Muscle layer of duodenum (tissue), 2 donors: Measurements from ENCODE around the gene GNAL.

Source experiments
- H3K27ac ChIP-seq: one replicate; pipeline ENCODE4 v1.7.0; 2013; ENCODE audit warnings: mild to moderate bottlenecking, low read length
- H3K27me3 ChIP-seq: one replicate; pipeline ENCODE4 v1.7.0; 2013; ENCODE audit warnings: low read depth, mild to moderate bottlenecking, control low read depth, low read length
- H3K36me3 ChIP-seq, 2 donors: one replicate each; pipeline ENCODE4 v1.7.0; 2013; ENCODE audit warnings: low read length in 2 of 2, control low read depth in 1 of 2, mild to moderate bottlenecking in 1 of 2; ENCODE audit not compliant: insufficient read depth in 2 of 2, control insufficient read depth in 1 of 2
- H3K4me1 ChIP-seq, 2 donors: one replicate each; pipeline ENCODE4 v1.7.0; 2013; ENCODE audit warnings: low read length in 2 of 2, mild to moderate bottlenecking in 2 of 2, control low read depth in 1 of 2, moderate library complexity in 1 of 2; ENCODE audit not compliant: insufficient read depth in 2 of 2, control insufficient read depth in 1 of 2
- H3K4me3 ChIP-seq, 2 donors: one replicate each; pipeline ENCODE4 v1.7.0; 2013; ENCODE audit warnings: low read length in 2 of 2, low read depth in 1 of 2, mild to moderate bottlenecking in 1 of 2
- H3K9me3 ChIP-seq, 2 donors: one replicate each; pipeline ENCODE4 v1.7.0; 2013; ENCODE audit warnings: low read length in 2 of 2, control low read depth in 1 of 2, mild to moderate bottlenecking in 1 of 2; ENCODE audit not compliant: control insufficient read depth in 1 of 2
- donor health status: healthy.

Gene GNAL

DNA sequence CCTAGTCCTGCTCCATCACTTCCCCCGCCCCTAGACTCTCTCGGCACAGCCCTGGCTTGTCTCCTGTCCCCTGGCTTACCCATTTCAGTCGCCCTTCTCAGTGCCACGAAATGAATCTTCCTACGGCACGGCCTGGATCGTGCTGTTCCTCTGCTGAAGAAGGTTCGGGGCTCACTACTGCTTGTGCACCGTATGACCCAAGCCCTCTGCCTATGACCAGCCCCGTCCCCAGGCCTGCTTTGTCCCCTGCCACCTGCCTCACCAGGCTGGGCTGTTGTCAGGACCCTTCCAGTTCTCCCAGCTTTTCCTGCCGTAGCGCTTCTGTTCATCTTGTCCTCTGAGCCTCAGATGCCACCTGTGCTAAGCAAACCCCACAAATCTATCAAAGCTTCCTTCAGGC lies 176.0 kb downstream of the GNAL start:
- Histone ChIP-seq H3K27ac (no peak overlapping the region), H3K27me3 (no peaks in the 10 kb centered on the region), H3K9me3 (no peaks in the 10 kb centered on the region)

DNA sequence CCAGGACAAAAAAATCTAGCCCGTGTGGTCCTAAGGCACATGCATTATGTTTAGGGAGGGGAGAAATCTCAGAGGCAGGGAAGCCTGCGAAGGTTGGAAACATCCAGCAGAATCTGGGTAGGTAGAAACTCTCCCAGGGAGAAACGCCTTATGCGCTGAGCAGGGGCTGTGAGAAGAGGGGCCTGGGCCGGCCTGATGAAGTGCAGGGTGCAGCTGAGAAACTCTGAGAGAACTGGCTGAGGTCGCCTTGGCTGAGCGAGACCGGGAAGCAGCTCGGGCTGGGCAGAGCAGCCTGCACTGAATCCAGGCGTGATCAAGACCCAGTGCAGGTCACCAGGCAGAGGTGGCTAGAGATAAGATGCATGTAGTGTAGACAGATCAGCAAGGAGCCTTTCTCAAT lies 177.3 kb downstream of the GNAL start:
- Histone ChIP-seq H3K27ac (no peak overlapping the region), H3K27me3 (no peaks in the 10 kb centered on the region), H3K4me3 (no peak overlapping the region), H3K9me3 (no peaks in the 10 kb centered on the region), H3K36me3 (peaks cover 0 to 3% of the 10 kb centered on the region in 2 donors), H3K4me1 (no peaks in the 10 kb centered on the region)

More for the DNA sequence above, 176.0 kb downstream of the GNAL start:
- peaks cover 0 to 3% of the 10 kb centered on the region in 2 donors for H3K36me3 ChIP-seq
- H3K4me3 ChIP-seq, result no peak overlapping the region
- no peaks in the 10 kb centered on the region for H3K4me1 ChIP-seq

DNA sequence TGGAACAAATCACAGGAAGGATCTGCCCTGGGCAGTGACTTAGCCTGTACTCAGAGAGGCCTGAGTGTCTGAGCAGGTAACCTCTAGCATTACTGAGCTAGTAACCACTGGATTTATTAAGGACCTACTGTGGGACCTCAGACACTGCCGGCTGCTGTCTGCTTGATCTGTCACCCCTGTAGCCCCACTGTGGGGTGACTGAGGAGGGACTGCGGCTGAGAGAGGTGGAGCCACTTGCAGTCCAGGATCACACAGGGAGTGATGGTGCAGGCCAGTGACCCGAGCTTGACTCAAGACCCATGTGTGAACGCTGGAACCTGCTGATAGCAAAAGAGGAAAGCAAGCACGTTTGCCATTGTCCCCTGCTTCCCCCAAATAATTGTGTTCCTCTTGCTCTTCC lies 177.7 kb downstream of the GNAL start:
- peaks cover 0 to 3% of the 10 kb centered on the region in 2 donors for H3K36me3 ChIP-seq
- no peak overlapping the region for H3K4me3 ChIP-seq
- H3K9me3 ChIP-seq, result no peaks in the 10 kb centered on the region
- no peaks in the 10 kb centered on the region for H3K27me3 ChIP-seq
- H3K4me1 ChIP-seq, result no peaks in the 10 kb centered on the region
- H3K27ac ChIP-seq, result no peak overlapping the region

DNA sequence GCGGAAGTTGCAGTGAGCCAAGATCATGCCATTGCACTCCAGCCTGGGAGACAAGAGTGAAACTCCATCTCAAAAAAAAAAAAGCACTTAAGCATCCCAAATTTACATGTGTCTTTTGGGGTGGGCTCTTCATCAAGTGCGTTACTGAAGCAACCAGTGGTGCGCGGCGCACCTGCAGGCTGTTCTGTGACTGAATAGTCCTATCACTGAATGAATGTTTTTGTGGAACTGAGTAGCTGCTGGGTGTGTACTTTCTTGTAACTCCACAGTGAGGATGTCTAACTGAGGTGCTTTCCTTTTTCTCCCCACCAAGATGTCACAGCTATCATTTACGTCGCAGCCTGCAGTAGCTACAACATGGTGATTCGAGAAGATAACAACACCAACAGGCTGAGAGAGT lies 179.2 kb downstream of the GNAL start:
- Histone ChIP-seq H3K27me3 (no peaks in the 10 kb centered on the region), H3K9me3 (no peaks in the 10 kb centered on the region), H3K4me3 (no peak overlapping the region), H3K36me3 (peaks cover 0 to 3% of the 10 kb centered on the region in 2 donors), H3K4me1 (no peaks in the 10 kb centered on the region), H3K27ac (no peak overlapping the region)

DNA sequence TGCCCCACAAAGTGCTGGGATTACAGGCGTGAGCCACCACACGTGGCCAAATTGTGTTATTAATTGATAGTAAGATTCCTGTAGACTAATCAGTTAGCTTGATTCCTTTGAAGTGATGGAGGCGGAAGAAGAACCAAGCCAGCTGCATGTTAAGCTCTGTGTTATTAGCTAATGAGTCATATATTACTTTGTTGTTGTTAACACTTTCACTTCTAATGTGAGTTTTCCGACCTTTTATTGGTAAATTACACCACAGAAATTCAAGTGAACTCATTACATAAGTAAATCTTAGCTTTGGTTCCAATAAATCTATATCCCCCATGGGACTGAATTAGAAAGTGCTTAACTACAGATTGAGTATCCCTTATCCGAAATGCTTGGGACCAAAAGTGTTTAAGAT lies 182.4 kb downstream of the GNAL start:
- Histone ChIP-seq H3K27ac (no peak overlapping the region), H3K4me3 (no peak overlapping the region), H3K9me3 (no peaks in the 10 kb centered on the region), H3K4me1 (no peaks in the 10 kb centered on the region), H3K27me3 (no peaks in the 10 kb centered on the region), H3K36me3 (peaks cover 0 to 5% of the 10 kb centered on the region in 2 donors)

DNA sequence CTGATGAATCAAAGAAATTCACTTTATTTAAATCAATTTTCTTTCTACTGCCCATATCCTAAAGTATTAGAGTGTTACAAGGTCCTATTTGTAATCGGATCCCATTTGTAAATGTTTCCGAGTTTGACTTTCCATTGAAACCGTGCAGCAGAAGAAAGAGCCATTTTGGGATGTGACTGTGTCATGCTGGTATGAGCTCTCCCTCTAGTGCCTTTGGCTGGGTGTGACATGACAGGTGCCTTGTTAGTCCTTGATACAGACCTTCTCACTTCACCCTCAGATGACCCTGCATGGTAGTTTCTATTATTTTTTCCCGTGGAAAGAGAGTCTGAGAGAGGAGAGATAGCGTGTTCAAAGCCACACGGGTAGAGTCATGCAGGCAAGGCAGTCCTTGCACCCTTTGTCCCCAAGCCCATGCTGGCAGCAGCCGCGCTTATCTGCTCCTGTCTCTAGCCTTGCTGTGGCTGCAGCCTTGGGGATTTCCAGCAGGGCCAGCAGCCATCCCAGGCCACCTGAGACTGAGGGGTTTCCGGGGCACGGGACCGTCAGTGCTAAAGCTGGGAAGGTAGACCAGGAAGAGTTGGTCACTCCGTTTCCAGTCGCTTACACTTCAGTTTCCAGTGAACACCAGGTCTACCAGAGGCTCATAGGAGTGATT lies 183.5 kb downstream of the GNAL start:
- no peaks in the 10 kb centered on the region for H3K9me3 ChIP-seq
- no peak overlapping the region for H3K4me3 ChIP-seq
- H3K4me1 ChIP-seq, result no peaks in the 10 kb centered on the region
- H3K27ac ChIP-seq, result no peak overlapping the region
- H3K36me3 ChIP-seq, result peaks cover 0 to 12% of the 10 kb centered on the region in 2 donors
- no peaks in the 10 kb centered on the region for H3K27me3 ChIP-seq

DNA sequence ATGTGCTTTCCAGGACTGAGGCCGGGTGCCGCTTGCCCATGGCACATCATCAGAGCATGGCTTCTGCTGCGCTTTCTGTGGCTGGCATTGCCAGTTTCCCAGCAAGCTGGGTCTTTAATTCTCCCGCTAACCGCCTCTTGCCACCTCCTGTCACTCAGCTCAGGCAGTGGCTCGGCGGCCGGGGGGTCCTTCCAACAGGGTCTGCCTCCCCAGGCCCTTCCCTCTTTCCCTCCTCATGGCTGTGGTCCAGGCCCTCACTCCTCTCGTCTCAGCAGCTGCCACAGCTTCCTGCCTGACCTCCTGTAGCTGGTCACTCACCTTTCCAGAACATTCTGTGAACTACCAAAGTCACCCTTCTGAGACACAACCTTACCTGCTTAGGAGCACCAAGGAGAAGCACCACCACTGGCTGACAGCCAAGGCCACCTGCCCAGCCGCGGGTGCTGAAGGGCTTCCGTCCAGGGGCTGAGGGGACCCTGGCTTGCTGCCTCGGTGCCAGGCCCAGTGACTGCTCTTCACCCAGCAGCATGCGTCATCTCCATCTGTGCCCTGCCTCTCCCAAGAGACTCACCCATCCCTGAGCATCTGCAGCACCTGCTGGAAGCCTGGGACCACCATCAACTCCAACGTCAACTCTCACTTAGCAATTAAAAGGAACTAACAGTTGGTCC lies 184.7 kb downstream of the GNAL start:
- Histone ChIP-seq H3K4me3 (no peak overlapping the region), H3K36me3 (peaks cover 0 to 12% of the 10 kb centered on the region in 2 donors), H3K27ac (no peak overlapping the region), H3K4me1 (no peaks in the 10 kb centered on the region), H3K9me3 (no peaks in the 10 kb centered on the region), H3K27me3 (no peaks in the 10 kb centered on the region)

DNA sequence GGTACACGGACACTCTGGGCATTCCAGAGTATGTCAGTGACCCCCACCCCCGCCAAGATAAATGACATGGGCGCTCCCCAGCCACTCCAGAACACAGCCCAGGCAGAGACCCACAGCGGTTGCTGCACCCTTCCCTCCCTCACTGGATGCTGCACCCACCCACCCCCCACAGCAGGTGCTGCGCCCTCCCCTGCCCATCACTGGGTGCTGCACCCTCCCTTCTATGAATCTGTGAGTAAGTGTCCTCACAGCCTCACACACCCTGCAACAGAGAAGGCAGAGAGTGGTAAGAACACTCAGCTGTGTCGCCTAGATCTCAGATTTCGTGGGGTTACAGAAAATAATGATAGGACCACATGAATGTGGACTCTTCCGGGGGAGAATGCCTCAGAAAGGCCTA lies 185.6 kb downstream of the GNAL start:
- no peak overlapping the region for H3K4me3 ChIP-seq

DNA sequence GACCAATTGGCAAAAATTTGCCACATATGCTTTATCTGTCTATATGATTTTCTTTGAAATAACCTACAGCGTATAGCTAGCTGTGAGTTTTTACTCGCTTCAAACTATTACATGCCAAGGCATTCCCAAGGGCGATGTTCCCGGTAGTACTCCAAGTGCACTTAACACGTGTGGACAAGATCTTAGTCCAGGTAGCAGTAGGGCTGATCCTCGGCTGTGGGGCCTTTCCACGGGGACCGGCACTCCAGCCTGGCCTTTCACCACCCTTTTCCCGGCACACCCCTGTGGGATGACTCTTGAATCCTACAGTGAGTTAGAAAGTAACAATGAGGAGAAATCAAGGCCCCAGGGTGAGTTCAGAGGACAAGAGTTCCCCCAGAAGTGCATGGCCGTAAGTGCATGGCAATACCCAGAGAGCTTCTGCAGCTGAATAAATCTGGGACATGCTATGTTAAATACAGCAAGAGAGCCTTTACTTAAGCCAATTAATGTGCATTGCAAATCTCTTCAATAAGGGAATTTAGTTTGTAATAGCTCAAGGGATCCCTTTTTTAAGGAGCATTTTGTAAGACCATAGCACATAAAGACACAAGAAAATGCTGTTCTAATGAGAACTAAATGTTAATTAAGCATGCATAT lies 188.6 kb downstream of the GNAL start:
- Histone ChIP-seq H3K36me3 (peaks cover 7 to 33% of the 10 kb centered on the region in 2 donors), H3K4me3 (no peak overlapping the region), H3K27me3 (no peaks in the 10 kb centered on the region), H3K27ac (no peak overlapping the region), H3K4me1 (no peaks in the 10 kb centered on the region), H3K9me3 (no peaks in the 10 kb centered on the region)

More for the DNA sequence above, 185.6 kb downstream of the GNAL start:
- no peaks in the 10 kb centered on the region for H3K27me3 ChIP-seq
- H3K27ac ChIP-seq, result no peak overlapping the region
- no peaks in the 10 kb centered on the region for H3K4me1 ChIP-seq
- H3K36me3 ChIP-seq, result peaks cover 0 to 16% of the 10 kb centered on the region in 2 donors
- H3K9me3 ChIP-seq, result no peaks in the 10 kb centered on the region

DNA sequence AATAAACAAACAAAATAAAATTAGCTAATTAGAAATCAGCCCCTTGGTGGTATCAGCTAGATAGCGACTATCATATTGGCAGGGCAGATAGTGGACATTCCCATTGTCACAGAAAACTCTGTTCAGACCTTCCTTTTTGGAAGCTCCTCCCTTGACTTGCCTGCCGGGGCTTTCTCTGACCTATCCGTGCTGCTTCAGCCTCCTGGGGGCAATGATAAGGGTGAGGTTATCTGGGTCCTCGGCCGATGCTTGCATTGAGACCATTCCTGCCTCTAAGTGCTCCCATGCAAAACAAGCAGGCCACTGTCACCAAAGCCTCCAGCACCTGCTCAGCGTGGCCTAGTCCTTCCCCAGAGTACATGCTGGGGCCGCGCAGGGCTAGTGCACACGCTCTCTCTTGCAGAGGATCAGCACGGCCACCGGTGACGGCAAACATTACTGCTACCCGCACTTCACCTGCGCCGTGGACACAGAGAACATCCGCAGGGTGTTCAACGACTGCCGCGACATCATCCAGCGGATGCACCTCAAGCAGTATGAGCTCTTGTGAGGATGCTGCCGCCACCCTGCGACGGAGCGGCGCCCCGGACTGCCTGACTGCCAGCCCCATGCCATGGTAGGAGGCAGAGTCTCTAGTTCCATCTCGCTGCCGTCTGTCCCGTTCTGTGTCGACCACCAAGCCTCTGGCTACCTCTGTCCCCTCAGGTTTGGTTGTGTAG lies 191.7 kb downstream of the GNAL start:
- no peaks in the 10 kb centered on the region for H3K4me1 ChIP-seq
- H3K4me3 ChIP-seq, result no peak overlapping the region
- H3K9me3 ChIP-seq, result no peaks in the 10 kb centered on the region
- H3K36me3 ChIP-seq, result peaks cover 7 to 49% of the 10 kb centered on the region in 2 donors
- H3K27me3 ChIP-seq, result no peaks in the 10 kb centered on the region
- no peak overlapping the region for H3K27ac ChIP-seq

DNA sequence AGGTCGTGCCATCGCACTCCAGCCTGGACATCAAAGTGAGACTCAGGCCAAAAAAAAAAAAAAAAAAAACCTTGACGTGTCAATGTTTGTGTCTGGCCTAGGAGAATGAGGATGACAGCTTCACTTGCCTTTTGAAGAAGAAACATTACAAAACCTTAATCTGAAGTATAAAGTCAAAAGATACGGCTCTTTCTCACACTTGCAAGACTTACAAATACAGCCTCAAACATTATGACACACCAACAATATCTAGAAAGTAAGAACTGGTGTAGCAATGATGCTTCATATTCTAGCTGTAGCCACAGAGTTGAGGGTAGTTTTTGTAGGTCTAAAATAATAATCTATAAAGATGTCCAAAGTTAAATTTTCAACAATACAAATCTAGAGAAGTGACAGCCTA lies 193.6 kb downstream of the GNAL start:
- H3K4me1 ChIP-seq, result no peaks in the 10 kb centered on the region
- H3K27ac ChIP-seq, result no peak overlapping the region
- peaks cover 22 to 58% of the 10 kb centered on the region in 2 donors for H3K36me3 ChIP-seq
- no peaks in the 10 kb centered on the region for H3K27me3 ChIP-seq
- H3K9me3 ChIP-seq, result no peaks in the 10 kb centered on the region
- no peak overlapping the region for H3K4me3 ChIP-seq
